Mesothelial cell of epicardium (in vitro differentiated cells): Measurements from ENCODE around the gene ABCA4. TPM values are rescaled to one million over a fixed set of nuclear protein-coding genes. Genes with fewer than 3 reads are reported as not detected.

Experiments
- DNase-seq, 2 experiments: peaks; one replicate each; pipeline ENCODE4 v3.0.0; 2021; ENCODE audit warnings: low spot score in 2 of 2; ENCODE audit not compliant: unreplicated experiment in 2 of 2
- H3K27ac Mint-ChIP-seq: 2 replicates; pipeline ENCODE4 v1.8.0; 2021; ENCODE audit warnings: mixed read lengths
- H3K27me3 Mint-ChIP-seq: 2 replicates; pipeline ENCODE4 v1.8.0; 2021; ENCODE audit warnings: low read depth, mixed read lengths
- H3K36me3 Mint-ChIP-seq: 2 replicates; pipeline ENCODE4 v1.8.0; 2021; ENCODE audit warnings: mixed read lengths
- H3K4me1 Mint-ChIP-seq: 2 replicates; pipeline ENCODE4 v1.8.0; 2021; ENCODE audit warnings: mixed read lengths
- H3K4me3 Mint-ChIP-seq: 2 replicates; pipeline ENCODE4 v1.8.0; 2021; ENCODE audit warnings: mild to moderate bottlenecking, moderate library complexity, mixed read lengths
- H3K9me3 Mint-ChIP-seq: 2 replicates; pipeline ENCODE4 v1.8.0; 2021; ENCODE audit warnings: mixed read lengths
- total RNA-seq: library from RNA; stranded (reverse); gene quantifications from 3 replicates; pipeline ENCODE4 v1.2.1, GENCODE V29; 2021
- TF ChIP-seq, protein P1 (sequence below): fragments of 200-600 bp; sonication (generic); IDR thresholded peaks from one replicate; pipeline ENCODE4 v1.5.0; 2021; ENCODE audit warnings: antibody characterized with exemption; ENCODE audit not compliant: unreplicated experiment

Gene ABCA4
- total RNA-seq, 1 donor from 2014 or later = 14.5 TPM

DNA sequence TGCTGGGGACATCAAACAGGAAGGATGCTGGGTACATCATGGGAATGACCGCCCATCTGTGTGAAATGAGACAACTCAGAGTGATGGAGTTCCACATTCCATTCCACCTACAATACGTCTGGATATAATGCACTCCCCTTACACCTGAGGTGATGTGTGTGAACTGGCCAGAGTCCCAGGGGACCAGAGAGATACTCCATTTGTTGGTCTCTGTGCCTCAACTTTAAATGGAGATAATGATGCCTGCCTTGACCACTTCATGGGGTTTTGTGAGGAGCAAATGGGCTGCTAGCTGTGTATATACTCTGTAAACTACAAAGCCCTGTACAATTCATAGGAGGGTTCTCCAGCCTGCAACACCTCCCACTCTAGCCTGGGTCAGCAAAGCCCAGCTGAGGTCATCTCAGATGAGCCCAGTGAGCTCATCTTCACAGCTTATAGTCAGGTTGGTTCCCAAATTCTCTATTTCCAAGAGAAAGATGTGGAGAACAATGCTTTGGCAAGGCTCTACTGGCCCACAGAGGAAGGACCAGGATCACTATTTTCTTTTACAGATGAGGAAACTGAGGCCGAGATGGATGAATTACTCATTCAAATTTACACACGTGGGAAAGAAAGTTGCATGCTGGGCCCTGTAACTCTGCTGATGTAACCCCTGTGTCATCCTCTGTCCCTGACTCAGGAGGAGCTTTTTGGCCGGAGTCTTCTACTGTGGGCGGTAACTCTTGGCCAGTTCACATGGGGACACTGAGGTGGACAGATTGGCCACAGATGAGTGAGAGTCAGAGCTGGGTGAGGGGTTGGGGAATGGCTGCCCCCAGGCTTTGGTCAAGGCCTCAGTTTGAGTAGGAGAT, 106.1 kb downstream of the ABCA4 start:
- TF ChIP-seq, protein P1, sequence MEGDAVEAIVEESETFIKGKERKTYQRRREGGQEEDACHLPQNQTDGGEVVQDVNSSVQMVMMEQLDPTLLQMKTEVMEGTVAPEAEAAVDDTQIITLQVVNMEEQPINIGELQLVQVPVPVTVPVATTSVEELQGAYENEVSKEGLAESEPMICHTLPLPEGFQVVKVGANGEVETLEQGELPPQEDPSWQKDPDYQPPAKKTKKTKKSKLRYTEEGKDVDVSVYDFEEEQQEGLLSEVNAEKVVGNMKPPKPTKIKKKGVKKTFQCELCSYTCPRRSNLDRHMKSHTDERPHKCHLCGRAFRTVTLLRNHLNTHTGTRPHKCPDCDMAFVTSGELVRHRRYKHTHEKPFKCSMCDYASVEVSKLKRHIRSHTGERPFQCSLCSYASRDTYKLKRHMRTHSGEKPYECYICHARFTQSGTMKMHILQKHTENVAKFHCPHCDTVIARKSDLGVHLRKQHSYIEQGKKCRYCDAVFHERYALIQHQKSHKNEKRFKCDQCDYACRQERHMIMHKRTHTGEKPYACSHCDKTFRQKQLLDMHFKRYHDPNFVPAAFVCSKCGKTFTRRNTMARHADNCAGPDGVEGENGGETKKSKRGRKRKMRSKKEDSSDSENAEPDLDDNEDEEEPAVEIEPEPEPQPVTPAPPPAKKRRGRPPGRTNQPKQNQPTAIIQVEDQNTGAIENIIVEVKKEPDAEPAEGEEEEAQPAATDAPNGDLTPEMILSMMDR = no peak
- Mint-ChIP-seq H3K36me3 (no peaks in the 10 kb centered on the region), H3K27me3 (no peaks in the 10 kb centered on the region), H3K27ac (no peak overlapping the region), H3K4me3 (no peak overlapping the region), H3K9me3 (no peaks in the 10 kb centered on the region), H3K4me1 (peaks cover 12% of the 10 kb centered on the region)
- no peak for DNase-seq

DNA sequence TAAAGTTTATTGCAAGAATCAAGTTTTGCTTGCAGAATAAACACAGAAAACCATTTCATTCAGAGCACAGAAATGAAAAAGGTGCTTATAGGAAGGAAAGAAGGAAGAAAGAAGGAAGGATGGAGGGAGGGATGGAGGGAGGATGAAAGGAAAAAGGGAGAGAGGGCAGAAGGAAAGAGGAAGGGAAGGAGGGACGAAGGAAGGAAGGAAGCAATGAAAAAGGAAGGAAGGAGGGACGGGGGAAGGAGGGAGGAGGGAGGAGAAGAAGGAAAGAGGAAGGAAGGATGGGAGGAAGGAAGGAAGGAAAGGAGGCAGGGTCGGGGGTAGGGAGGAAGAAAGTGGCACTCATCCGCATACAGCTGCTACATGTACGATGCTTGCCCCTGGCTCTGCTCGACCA, 106.9 kb downstream of the ABCA4 start:
- H3K4me3 Mint-ChIP-seq = no peak overlapping the region
- peaks cover 12% of the 10 kb centered on the region for H3K4me1 Mint-ChIP-seq
- H3K36me3 Mint-ChIP-seq = no peaks in the 10 kb centered on the region
- no peak overlapping the region for H3K27ac Mint-ChIP-seq
- no peaks in the 10 kb centered on the region for H3K9me3 Mint-ChIP-seq
- no peaks in the 10 kb centered on the region for H3K27me3 Mint-ChIP-seq
- DNase-seq = no peak
- TF ChIP-seq, protein P1 = no peak

DNA sequence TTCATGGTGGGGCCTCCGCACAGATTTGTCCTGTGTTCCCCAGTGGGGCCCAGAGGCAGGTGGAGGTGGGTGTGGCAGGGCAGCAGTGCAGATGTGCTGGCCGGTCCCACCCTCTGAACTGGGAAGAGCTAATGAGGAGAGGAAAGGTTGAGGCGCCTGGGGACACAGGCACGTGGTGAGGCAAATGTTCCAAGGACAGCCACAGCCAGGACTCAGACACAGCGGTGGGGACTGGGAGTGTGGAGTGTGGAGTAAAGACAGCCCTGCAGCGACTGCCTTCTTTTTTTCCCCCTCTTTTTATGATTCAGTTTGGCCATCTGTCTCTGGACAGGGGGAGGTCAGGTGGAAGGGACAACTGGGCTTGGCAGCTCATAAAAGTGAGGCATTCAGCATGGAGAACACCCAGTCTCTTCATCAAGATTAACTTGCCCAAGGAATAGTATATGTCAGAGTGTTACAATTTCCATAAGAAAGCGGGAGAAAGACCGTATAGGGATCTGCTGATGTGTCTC, 107.5 kb downstream of the ABCA4 start:
- no peaks in the 10 kb centered on the region for H3K27me3 Mint-ChIP-seq
- no peak overlapping the region for H3K27ac Mint-ChIP-seq
- TF ChIP-seq, protein P1 = no peak
- no peaks in the 10 kb centered on the region for H3K9me3 Mint-ChIP-seq
- H3K4me3 Mint-ChIP-seq = no peak overlapping the region
- peaks cover 12% of the 10 kb centered on the region for H3K4me1 Mint-ChIP-seq
- no peaks in the 10 kb centered on the region for H3K36me3 Mint-ChIP-seq
- no peak for DNase-seq

DNA sequence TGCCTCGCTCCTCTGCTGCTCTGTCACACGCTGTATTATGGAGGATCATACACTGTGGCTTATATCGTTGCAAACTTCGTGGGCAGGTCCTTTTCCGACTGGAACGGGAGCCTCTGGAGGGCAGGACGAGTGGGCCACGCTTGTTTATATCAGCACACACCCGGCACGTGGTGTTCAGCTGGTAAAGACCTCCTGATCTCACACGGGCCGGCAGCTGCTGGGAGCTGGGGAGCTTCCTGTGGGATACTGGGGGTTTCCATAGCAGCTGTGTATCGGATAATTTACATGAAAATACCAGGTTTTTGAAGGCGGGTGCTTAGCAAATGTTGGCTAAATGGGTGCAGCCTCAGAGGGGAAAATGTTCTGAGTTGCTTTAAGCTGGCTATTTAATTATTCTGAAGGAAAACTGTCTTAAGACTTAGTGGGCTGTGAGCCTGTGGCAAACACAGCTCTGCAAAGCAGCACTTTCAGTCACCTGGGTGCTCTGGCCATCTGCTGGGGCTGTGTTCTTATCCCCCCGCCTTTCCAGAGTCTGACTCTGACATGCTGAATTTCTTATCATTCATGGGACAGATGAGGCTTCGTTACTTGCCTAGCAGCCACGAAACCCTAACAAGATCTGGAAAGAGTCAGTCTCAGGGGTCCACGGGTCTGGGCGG, 108.1 kb downstream of the ABCA4 start:
- TF ChIP-seq, protein P1 = no peak
- DNase-seq = no peak
- Mint-ChIP-seq H3K27me3 (no peaks in the 10 kb centered on the region), H3K9me3 (no peaks in the 10 kb centered on the region), H3K27ac (peak overlapping the region; percentile 57), H3K4me3 (no peak overlapping the region), H3K36me3 (no peaks in the 10 kb centered on the region), H3K4me1 (peaks cover 12% of the 10 kb centered on the region)

DNA sequence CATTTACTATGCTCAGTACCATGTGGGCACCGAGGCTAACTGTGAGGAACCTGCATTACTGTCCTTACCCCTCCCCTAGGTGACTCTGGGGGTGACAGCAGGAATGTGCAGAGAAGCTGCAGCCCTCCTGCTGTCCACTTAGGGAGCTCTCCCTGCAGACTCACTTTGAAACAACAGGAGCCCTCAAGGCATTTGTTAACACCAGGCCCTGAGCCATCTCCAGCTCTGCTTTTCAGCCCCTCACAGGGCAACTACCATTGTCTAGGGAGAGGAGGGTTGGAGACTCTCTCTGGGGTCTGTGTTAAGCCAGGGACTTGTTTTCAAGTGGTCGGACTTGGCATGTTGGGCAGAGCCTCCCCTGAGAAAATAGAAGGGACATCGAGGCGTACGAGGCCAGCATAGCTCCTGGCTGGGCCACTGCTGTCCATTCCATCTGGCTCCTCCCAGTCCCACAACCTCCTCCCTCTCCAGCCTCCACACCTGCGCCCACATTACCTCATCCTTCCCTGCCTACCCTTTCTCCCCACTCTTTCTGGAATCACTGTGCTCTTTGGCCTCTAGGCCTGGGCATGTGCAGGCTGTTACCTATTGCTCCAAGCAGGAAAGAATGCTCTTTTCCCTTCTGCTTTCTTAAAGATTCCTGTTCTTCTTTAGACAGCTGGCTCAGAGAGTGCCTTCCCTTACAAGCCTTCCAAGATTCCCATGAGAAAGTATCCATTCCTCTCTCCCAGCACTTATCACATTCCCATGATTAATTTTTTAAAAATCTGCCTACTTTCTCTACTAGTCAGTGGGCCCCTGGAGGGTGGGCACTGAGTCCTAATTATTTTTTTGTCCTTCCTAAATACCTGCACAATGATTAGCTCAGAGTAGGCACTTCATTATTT, 109.0 kb downstream of the ABCA4 start:
- Mint-ChIP-seq H3K27me3 (no peaks in the 10 kb centered on the region), H3K27ac (no peak overlapping the region)

More for the DNA sequence above, 109.0 kb downstream of the ABCA4 start:
- Mint-ChIP-seq H3K36me3 (no peaks in the 10 kb centered on the region), H3K4me3 (no peak overlapping the region), H3K4me1 (peaks cover 12% of the 10 kb centered on the region), H3K9me3 (no peaks in the 10 kb centered on the region)
- no peak for DNase-seq
- TF ChIP-seq, protein P1 = no peak
